SK-N-SH (cell line): ENCODE measurements around the gene PTPRB. TPM values are rescaled to one million over a fixed set of nuclear protein-coding genes. Genes with fewer than 3 reads are reported as not detected.

Source experiments
- CTCF ChIA-PET: fragments of 300-600, 350-600 bp; formaldehyde crosslinking; extraction: SDS; loops from one replicate; lab custom pipeline; 2021; lab: Yijun Ruan, JAX
- POLR2A ChIA-PET: fragments of 350-600 bp; sonication (Branson Sonifier 250); formaldehyde crosslinking; extraction: SDS; loops from one replicate; lab custom pipeline; 2020; ENCODE audit warnings: antibody characterized with exemption, inconsistent platforms; lab: Yijun Ruan, JAX
- DNase-seq: peaks from one replicate; pipeline ENCODE4 v3.0.0; 2012
- H2AFZ ChIP-seq: fragments of 200-600 bp; sonication (generic); 2 replicates; pipeline ENCODE4 v1.8.1; 2016; ENCODE audit warnings: antibody characterized with exemption, mild to moderate bottlenecking, low read depth
- H3F3A ChIP-seq: fragments of 200-600 bp; sonication (generic); replicated peaks from 2 replicates; pipeline ENCODE3; 2016; ENCODE audit warnings: antibody characterized with exemption, mild to moderate bottlenecking; ENCODE audit not compliant: insufficient read depth
- H3K27ac ChIP-seq, 2 experiments: fragments of 200-500 bp in 1 of 2; fragments of 200-600 bp in 1 of 2; sonication (Bioruptor generic) in 1 of 2; sonication (generic), shearing (Covaris generic) in 1 of 2; 2 replicates each; pipeline versions ENCODE4 v1.5.1 to v1.6.1; 2014 to 2016; ENCODE audit warnings: low read depth in 2 of 2, inconsistent platforms in 1 of 2, low read length in 1 of 2, mild to moderate bottlenecking in 1 of 2, mixed read lengths in 1 of 2
- H3K27me3 ChIP-seq: fragments of 200-600 bp; sonication (generic), shearing (Covaris generic); 2 replicates; pipeline ENCODE4 v1.6.1; 2016; ENCODE audit warnings: mixed run types; ENCODE audit not compliant: insufficient read depth
- H3K36me3 ChIP-seq, 2 experiments: fragments of 200-500 bp in 1 of 2; fragments of 200-600 bp in 1 of 2; sonication (Bioruptor generic) in 1 of 2; sonication (generic) in 1 of 2; replicated peaks in 1 of 2; 2 replicates each; pipeline versions ENCODE3 to v1.5.1; 2014 to 2016; ENCODE audit warnings: low read length in 1 of 2, mild to moderate bottlenecking in 1 of 2; ENCODE audit not compliant: insufficient read depth in 2 of 2, control insufficient read depth in 1 of 2
- H3K4me1 ChIP-seq, 2 experiments: fragments of 200-500 bp in 1 of 2; fragments of 200-600 bp in 1 of 2; sonication (Bioruptor generic) in 1 of 2; sonication (generic), shearing (Covaris generic) in 1 of 2; 2 replicates each; pipeline versions ENCODE4 v1.5.1 to v1.6.1; 2014 to 2016; ENCODE audit warnings: low read depth in 1 of 2, low read length in 1 of 2, mixed run types in 1 of 2; ENCODE audit not compliant: insufficient read depth in 2 of 2, control insufficient read depth in 1 of 2
- H3K4me2 ChIP-seq: fragments of 200-600 bp; sonication (generic), shearing (Covaris generic); 2 replicates; pipeline ENCODE4 v1.6.1; 2017; ENCODE audit warnings: mixed run types
- H3K4me3 ChIP-seq, 2 experiments: fragments of 200-500 bp in 1 of 2; fragments of 200-600 bp in 1 of 2; sonication (Bioruptor generic) in 1 of 2; sonication (generic), shearing (Covaris generic) in 1 of 2; 2 replicates each; pipeline versions ENCODE4 v1.5.1 to v1.8.1; 2014 to 2016; ENCODE audit warnings: low read depth in 2 of 2, inconsistent platforms in 1 of 2, low read length in 1 of 2, mild to moderate bottlenecking in 1 of 2, mixed read lengths in 1 of 2, moderate library complexity in 1 of 2
- H3K79me2 ChIP-seq: fragments of 200-600 bp; sonication (generic); 2 replicates; pipeline ENCODE4 v1.8.1; 2017; ENCODE audit warnings: mild to moderate bottlenecking; ENCODE audit not compliant: insufficient read depth
- H3K9ac ChIP-seq: fragments of 200-600 bp; sonication (generic); 2 replicates; pipeline ENCODE4 v1.6.1; 2017; ENCODE audit warnings: mixed run types
- H3K9me2 ChIP-seq: fragments of 200-600 bp; sonication (generic); 2 replicates; pipeline ENCODE4 v1.6.1; 2017; ENCODE audit warnings: mixed run types
- H3K9me3 ChIP-seq: fragments of 200-600 bp; sonication (generic); 2 replicates; pipeline ENCODE4 v1.6.1; 2017; ENCODE audit warnings: mixed run types, mild to moderate bottlenecking, moderate library complexity
- H4K20me1 ChIP-seq: fragments of 200-600 bp; sonication (generic); 2 replicates; pipeline ENCODE4 v1.6.1; 2017; ENCODE audit warnings: mild to moderate bottlenecking, mixed run types; ENCODE audit not compliant: insufficient read depth
- CHD2 ChIP-seq: fragments of 150-350 bp; IDR thresholded peaks from 2 replicates; pipeline ENCODE4 v1.6.1; 2018; ENCODE audit warnings: low read length; ENCODE audit not compliant: partially characterized antibody
- ELF1 ChIP-seq: IDR thresholded peaks from 2 replicates; pipeline ENCODE4 v1.4.0; 2012
- FOSL2 ChIP-seq: IDR thresholded peaks from 2 replicates; pipeline ENCODE4 v1.4.0; 2012; ENCODE audit warnings: low read depth, mild to moderate bottlenecking, moderate library complexity, borderline replicate concordance
- GATA2 ChIP-seq: sonication (generic); formaldehyde crosslinking; IDR thresholded peaks from 2 replicates; pipeline ENCODE4 v1.5.0; 2020; ENCODE audit warnings: mild to moderate bottlenecking, missing genetic modification reagents
- NFIC ChIP-seq: IDR thresholded peaks from 2 replicates; pipeline ENCODE4 v1.4.0; 2012; ENCODE audit warnings: borderline replicate concordance
- RFX5 ChIP-seq: IDR thresholded peaks from 2 replicates; pipeline ENCODE4 v1.6.1; 2012; ENCODE audit warnings: mild to moderate bottlenecking, improper control_type of control experiment, low read length
- SIN3A ChIP-seq: IDR thresholded peaks from 2 replicates; pipeline ENCODE4 v1.6.1; 2012; ENCODE audit warnings: low read depth, mild to moderate bottlenecking, low read length, moderate library complexity, borderline replicate concordance
- SMC3 ChIP-seq: IDR thresholded peaks from 2 replicates; pipeline ENCODE4 v1.6.1; 2012; ENCODE audit warnings: low read depth, low read length, improper control_type of control experiment
- USF2 ChIP-seq: fragments of 150-350 bp; IDR thresholded peaks from 2 replicates; pipeline ENCODE4 v1.6.1; 2017; ENCODE audit warnings: antibody characterized with exemption, low read length, low read depth, borderline replicate concordance
- WGBS: methylation state at CpG from one replicate; pipeline ENCODE4 v1.1.6; 2017; ENCODE audit warnings: low lambda C conversion rate; 5-methylcytosine and 5-hydroxymethylcytosine counted together
- polyA plus RNA-seq, 3 experiments: library from polyadenylated mRNA; depleted of rRNA; stranded (reverse); fragments of >200 nt; gene quantifications; 2 replicates each; pipeline ENCODE4 v1.2.3, GENCODE V29; 2012

Gene PTPRB
- polyA plus RNA-seq, 1 of the 3 experiments (the other 2 are of a cell fraction): 1.1 TPM

- Histone ChIP-seq H3K27ac (no peak overlapping the region), H3K4me3 (no peak overlapping the region), H2AFZ (no peak overlapping the region), H3F3A (peaks cover 4% of the 10 kb centered on the region), H3K9ac (no peak overlapping the region), H4K20me1 (no peaks in the 10 kb centered on the region), H3K9me2 (no peaks in the 10 kb centered on the region), H3K79me2 (no peaks in the 10 kb centered on the region), H3K4me2 (no peak overlapping the region), H3K27me3 (no peaks in the 10 kb centered on the region), H3K36me3 (no peaks in the 10 kb centered on the region), H3K9me3 (no peaks in the 10 kb centered on the region), H3K4me1 (no peaks in the 10 kb centered on the region)
- POLR2A ChIA-PET: no interaction called here
- no peak for TF ChIP-seq SIN3A
- no peak for TF ChIP-seq CHD2
- no peak for TF ChIP-seq NFIC
- no peak for TF ChIP-seq SMC3
- no peak for TF ChIP-seq FOSL2
- no peak for TF ChIP-seq USF2
- TF ChIP-seq RFX5: no peak
- TF ChIP-seq GATA2: no peak
- no peak for TF ChIP-seq ELF1
- no peak for DNase-seq
- CTCF ChIA-PET: interaction anchor here (1.0 to 1.5 kb wide), 3 partner anchors 105 to 736 kb away, joined by 3 read pairs; no protein-coding TSS in a partner anchor
- 81% methylated on average over 5 of the region's 5 CpGs for WGBS
Observed at GRCh38 chr12:70615174-70615866, 21.9 kb downstream of the PTPRB start.

- TF ChIP-seq ELF1 (peak; percentile 34; the same call in 1 of the 2 replicates), GATA2 (no peak)
- no peaks in the 10 kb centered on the region for H3K9me2 ChIP-seq
- H4K20me1 ChIP-seq: no peaks in the 10 kb centered on the region
- DNase-seq: peak; percentile 81
- 20% methylated on average over 11 of the region's 63 CpGs for WGBS
- H2AFZ ChIP-seq: peak overlapping the region; percentile 88
- H3K4me3 ChIP-seq: peak overlapping the region; percentile 57 to 60
- ChIA-PET CTCF (interaction anchor here (1.2 to 1.5 kb wide), 4 partner anchors 20 to 709 kb away, joined by 3 to 4 read pairs (median 3); no protein-coding TSS in a partner anchor), POLR2A (no interaction called here)
- H3K79me2 ChIP-seq: no peaks in the 10 kb centered on the region
- H3K27me3 ChIP-seq: no peaks in the 10 kb centered on the region
- peak overlapping the region; percentile 51; the same call in 1 of the 2 replicates for H3K9ac ChIP-seq
- no peak overlapping the region for H3K27ac ChIP-seq
- H3F3A ChIP-seq: peaks cover 7% of the 10 kb centered on the region
- H3K4me1 ChIP-seq: peaks cover 0 to 6% of the 10 kb centered on the region in 2 experiments; a peak in 3 of 4 replicates
- no peaks in the 10 kb centered on the region for H3K9me3 ChIP-seq
- peak overlapping the region; percentile 77 for H3K4me2 ChIP-seq
- no peaks in the 10 kb centered on the region for H3K36me3 ChIP-seq
Observed at GRCh38 chr12:70609739-70610491, 27.3 kb downstream of the PTPRB start.
